ENCODE data around the gene APOBEC3G. TPM values are rescaled to one million over a fixed set of nuclear protein-coding genes. Genes with fewer than 3 reads are reported as not detected.

APOBEC3G gene
- total and polyA plus RNA-seq, 2 of the 13 experiments (the other 11 are each of a cell fraction or from before 2014, with no cell fraction given) = 3.2 to 4.1 TPM

GRCh38 chr22:39087881-39088684 is 11.0 kb downstream of the APOBEC3G start:
- Histone ChIP-seq H3K36me3 (replicated peaks in 1 of 2; ENCODE audit: control insufficient read depth in 1 of 2, insufficient read depth in 2 of 2, low read length in 2 of 2) (no peaks in the 10 kb centered on the region), H3K27ac (ENCODE audit: extremely low read length, insufficient read depth, low read length) (no peak overlapping the region), H3K9me3 (ENCODE audit: low read length) (no peaks in the 10 kb centered on the region), H2AFZ (ENCODE audit: low read length) (no peak overlapping the region), H4K20me1 (ENCODE audit: insufficient read depth, low read length) (no peaks in the 10 kb centered on the region), H3K4me1 (ENCODE audit: insufficient read depth, low read length) (no peaks in the 10 kb centered on the region), H3K9ac (ENCODE audit: insufficient read depth, low read depth, low read length) (no peak overlapping the region), H3K4me2 (ENCODE audit: low read depth, low read length) (no peak overlapping the region; the same call in 1 of the 2 replicates), H3K4me3 (replicated peaks in 1 of 3; ENCODE audit: insufficient read depth in 1 of 3, low read depth in 2 of 3, low read length in 3 of 3) (no peak overlapping the region; a peak in 1 of 6 replicates), H3K27me3 (ENCODE audit: control insufficient read depth in 1 of 2, insufficient read depth in 2 of 2, low read length in 2 of 2) (peaks cover 12 to 50% of the 10 kb centered on the region in 2 experiments; a peak in 4 of 5 replicates), H3K79me2 (ENCODE audit: insufficient read depth, low read length) (no peaks in the 10 kb centered on the region)
- ATAC-seq (peak; percentile 56), FAIRE-seq (no peak), DNase-seq (ENCODE audit: low spot score) (no peak)
- WGBS (ENCODE audit: low lambda C conversion rate) = 32% methylated on average over 8 of the region's 18 CpGs
- TF ChIP-seq MNT (IDR thresholded peaks at IDR 0.05) (peak; percentile 70), ZNF646 (CRISPR knock-in tag; IDR thresholded peaks at IDR 0.05) (peak; percentile 72; the same call in 1 of the 2 replicates), RORA (CRISPR knock-in tag; IDR thresholded peaks at IDR 0.05) (no peak), ZNF768 (CRISPR knock-in tag; IDR thresholded peaks at IDR 0.05) (0 out of 2 replicates have a peak, but pooled peaks have one; percentile 9)
- ChIA-PET POLR2A (no interaction called here), CTCF (ENCODE audit: low intra/inter-chr PET ratio, low total read pairs) (no interaction called here)
- intact Hi-C loops (cut with micrococcal nuclease; ENCODE audit: unreplicated experiment) (no loop called here), in situ Hi-C loops (cut with HindIII; ENCODE audit: extremely low pct_ligation_motif_present, low pct_unique_long_range_greater_than_20kb) (no loop called here)
- no TSS peak for BruUV-seq (replicated peaks)

Measured in HepG2 (cell line).